Hematopoietic multipotent progenitor cell treated with erythropoietin and hydrocortisone succinate and interleukin-3 and kit ligand, for 8 days (in vitro differentiated cells): Measurements from ENCODE around the gene NAA20.

Source experiments
- DNase-seq: peaks from one replicate; pipeline ENCODE4 v3.0.0-alpha.2; 2015

The NAA20 gene

GRCh38 chr20:20079102-20079784 lies 62.1 kb downstream of the NAA20 start:
- DNase-seq = no peak
